DOHH2 (cell line): Measurements from ENCODE around the gene CAMTA1.

ENCODE experiments used
- H3F3A ChIP-seq: fragments of 200-600 bp; sonication (generic), shearing (Covaris generic); 2 replicates; pipeline ENCODE4 v1.6.0; 2016; ENCODE audit warnings: antibody characterized with exemption, mild to moderate bottlenecking; ENCODE audit not compliant: control insufficient read depth, insufficient read depth
- H3K27ac ChIP-seq: fragments of 200-600 bp; sonication (generic); 2 replicates; pipeline ENCODE4 v1.5.1; 2014; ENCODE audit warnings: low read depth, mild to moderate bottlenecking, low read length, moderate library complexity
- H3K27me3 ChIP-seq: fragments of 200-600 bp; sonication (generic); 2 replicates; pipeline ENCODE4 v1.6.1; 2014; ENCODE audit warnings: mild to moderate bottlenecking, low read length, mixed read lengths; ENCODE audit not compliant: control insufficient read depth
- H3K36me3 ChIP-seq: fragments of 200-600 bp; sonication (generic); 2 replicates; pipeline ENCODE4 v1.6.1; 2014; ENCODE audit warnings: mild to moderate bottlenecking, low read length, moderate library complexity, mixed read lengths; ENCODE audit not compliant: control insufficient read depth
- H3K4me1 ChIP-seq: fragments of 200-600 bp; sonication (generic); 2 replicates; pipeline ENCODE4 v1.6.1; 2014; ENCODE audit warnings: mild to moderate bottlenecking, low read length, mixed read lengths; ENCODE audit not compliant: control insufficient read depth
- H3K4me2 ChIP-seq: fragments of 200-600 bp; sonication (generic); 2 replicates; pipeline ENCODE4 v1.6.0; 2014; ENCODE audit warnings: mild to moderate bottlenecking, low read length, moderate library complexity
- H3K4me3 ChIP-seq: fragments of 200-600 bp; sonication (generic); 2 replicates; pipeline ENCODE4 v1.5.1; 2014; ENCODE audit warnings: mild to moderate bottlenecking, low read length, mixed read lengths
- H3K79me2 ChIP-seq: fragments of 200-600 bp; sonication (generic); 2 replicates; pipeline ENCODE4 v1.6.1; 2014; ENCODE audit warnings: mild to moderate bottlenecking, low read length, mixed read lengths; ENCODE audit not compliant: control insufficient read depth
- H3K9me2 ChIP-seq: fragments of 200-600 bp; sonication (generic); replicated peaks from 2 replicates; pipeline ENCODE4 v1.6.1; 2014; ENCODE audit warnings: mild to moderate bottlenecking, low read length, mixed read lengths; ENCODE audit not compliant: control insufficient read depth
- H3K9me3 ChIP-seq: fragments of 200-600 bp; sonication (generic); 2 replicates; pipeline ENCODE4 v1.6.1; 2014; ENCODE audit warnings: antibody characterized with exemption, low read length, mixed read lengths; ENCODE audit not compliant: control insufficient read depth, insufficient read depth
- H4K20me1 ChIP-seq: fragments of 200-600 bp; sonication (generic); 2 replicates; pipeline ENCODE4 v1.6.0; 2014; ENCODE audit warnings: low read depth, mild to moderate bottlenecking, antibody characterized with exemption, low read length, moderate library complexity; ENCODE audit not compliant: control insufficient read depth, insufficient read depth
- EZH2phosphoT487 ChIP-seq: fragments of 200-600 bp; sonication (generic); IDR thresholded peaks from 2 replicates; pipeline ENCODE4 v1.6.1; 2017; ENCODE audit warnings: borderline replicate concordance, mild to moderate bottlenecking, antibody characterized with exemption, low read length, moderate library complexity, mixed read lengths
- TF ChIP-seq, protein P1 (sequence below): fragments of 200-600 bp; sonication (generic); IDR thresholded peaks from one replicate; pipeline ENCODE4 v1.5.1; 2014; ENCODE audit warnings: antibody characterized with exemption, mild to moderate bottlenecking, low read depth, low read length; ENCODE audit not compliant: poor library complexity, severe bottlenecking

CAMTA1 gene

DNA sequence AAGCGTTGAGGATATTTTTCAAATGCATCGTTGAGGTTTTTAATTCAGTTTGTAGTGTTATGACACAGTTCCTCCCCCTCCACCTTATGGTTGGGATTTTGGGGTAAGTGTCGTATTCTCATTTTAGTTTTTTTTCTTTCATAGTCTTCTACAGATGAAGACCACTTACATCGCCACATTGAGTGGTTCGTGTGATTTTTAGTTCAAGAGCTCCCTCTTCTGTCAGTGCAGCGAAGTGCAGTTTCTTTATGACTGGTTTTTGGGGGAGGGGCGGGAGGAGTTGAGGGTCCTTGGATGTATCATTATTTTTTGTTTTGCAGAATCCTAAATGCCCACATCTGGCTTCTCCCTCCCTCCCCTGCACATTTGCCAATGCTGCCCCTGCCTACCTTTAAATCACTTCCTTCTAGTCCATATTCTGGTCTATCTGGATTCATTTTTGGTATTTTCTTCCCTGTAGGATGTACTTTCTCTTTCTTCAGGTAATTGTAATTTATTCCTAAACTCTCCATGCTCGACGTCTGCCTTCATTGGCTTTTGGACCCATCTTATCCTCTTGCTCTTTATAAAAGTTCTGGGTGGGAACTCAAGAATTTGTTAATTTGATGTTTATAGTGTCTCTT is 433.1 kb downstream of the CAMTA1 start:
- TF ChIP-seq, protein P1, sequence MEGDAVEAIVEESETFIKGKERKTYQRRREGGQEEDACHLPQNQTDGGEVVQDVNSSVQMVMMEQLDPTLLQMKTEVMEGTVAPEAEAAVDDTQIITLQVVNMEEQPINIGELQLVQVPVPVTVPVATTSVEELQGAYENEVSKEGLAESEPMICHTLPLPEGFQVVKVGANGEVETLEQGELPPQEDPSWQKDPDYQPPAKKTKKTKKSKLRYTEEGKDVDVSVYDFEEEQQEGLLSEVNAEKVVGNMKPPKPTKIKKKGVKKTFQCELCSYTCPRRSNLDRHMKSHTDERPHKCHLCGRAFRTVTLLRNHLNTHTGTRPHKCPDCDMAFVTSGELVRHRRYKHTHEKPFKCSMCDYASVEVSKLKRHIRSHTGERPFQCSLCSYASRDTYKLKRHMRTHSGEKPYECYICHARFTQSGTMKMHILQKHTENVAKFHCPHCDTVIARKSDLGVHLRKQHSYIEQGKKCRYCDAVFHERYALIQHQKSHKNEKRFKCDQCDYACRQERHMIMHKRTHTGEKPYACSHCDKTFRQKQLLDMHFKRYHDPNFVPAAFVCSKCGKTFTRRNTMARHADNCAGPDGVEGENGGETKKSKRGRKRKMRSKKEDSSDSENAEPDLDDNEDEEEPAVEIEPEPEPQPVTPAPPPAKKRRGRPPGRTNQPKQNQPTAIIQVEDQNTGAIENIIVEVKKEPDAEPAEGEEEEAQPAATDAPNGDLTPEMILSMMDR, result peak; percentile 86
- no peak for TF ChIP-seq EZH2phosphoT487
- H3K36me3 ChIP-seq, result no peaks in the 10 kb centered on the region
- H3K4me1 ChIP-seq, result no peaks in the 10 kb centered on the region
- no peak overlapping the region for H3K27ac ChIP-seq
- no peaks in the 10 kb centered on the region for H4K20me1 ChIP-seq
- no peaks in the 10 kb centered on the region for H3K27me3 ChIP-seq
- no peaks in the 10 kb centered on the region for H3F3A ChIP-seq
- H3K9me3 ChIP-seq, result no peaks in the 10 kb centered on the region
- H3K4me2 ChIP-seq, result no peak overlapping the region
- no peaks in the 10 kb centered on the region for H3K79me2 ChIP-seq
- H3K9me2 ChIP-seq, result no peaks in the 10 kb centered on the region
- H3K4me3 ChIP-seq, result no peak overlapping the region

GRCh38 chr1:7219031-7219430 is 433.8 kb downstream of the CAMTA1 start:
- Histone ChIP-seq H3K27me3 (no peaks in the 10 kb centered on the region), H3K9me3 (no peaks in the 10 kb centered on the region), H3K79me2 (no peaks in the 10 kb centered on the region), H3K4me3 (no peak overlapping the region), H3F3A (no peaks in the 10 kb centered on the region), H3K27ac (no peak overlapping the region), H3K9me2 (no peaks in the 10 kb centered on the region), H4K20me1 (no peaks in the 10 kb centered on the region), H3K4me1 (no peaks in the 10 kb centered on the region), H3K36me3 (no peaks in the 10 kb centered on the region), H3K4me2 (no peak overlapping the region)
- TF ChIP-seq EZH2phosphoT487, result no peak
- TF ChIP-seq, protein P1, result no peak

DNA sequence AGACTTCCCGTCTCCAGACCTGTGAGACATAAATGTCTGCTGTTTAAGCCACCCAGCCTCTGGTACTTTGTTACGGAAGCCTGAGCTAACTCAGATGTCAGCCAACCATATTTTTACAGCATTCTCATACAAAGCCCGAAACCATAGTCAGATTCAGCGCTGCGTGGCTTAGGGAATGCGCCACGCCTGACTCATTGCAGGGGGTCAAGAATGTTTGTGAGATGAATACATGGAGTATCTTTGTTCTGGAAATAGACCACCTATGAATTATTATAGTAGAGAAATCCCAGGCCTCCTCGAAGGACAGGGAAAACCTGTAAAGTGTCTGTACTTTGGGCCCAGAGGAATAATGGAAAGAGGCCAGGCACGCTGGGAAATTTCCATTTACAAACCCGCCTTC is 434.8 kb downstream of the CAMTA1 start:
- Histone ChIP-seq H3K36me3 (no peaks in the 10 kb centered on the region), H3K4me1 (no peaks in the 10 kb centered on the region), H3K79me2 (no peaks in the 10 kb centered on the region), H3K27me3 (no peaks in the 10 kb centered on the region), H4K20me1 (no peaks in the 10 kb centered on the region), H3F3A (no peaks in the 10 kb centered on the region), H3K4me3 (no peak overlapping the region), H3K9me2 (no peaks in the 10 kb centered on the region), H3K9me3 (no peaks in the 10 kb centered on the region), H3K27ac (no peak overlapping the region), H3K4me2 (no peak overlapping the region)
- TF ChIP-seq EZH2phosphoT487, result no peak
- TF ChIP-seq, protein P1, result no peak

DNA sequence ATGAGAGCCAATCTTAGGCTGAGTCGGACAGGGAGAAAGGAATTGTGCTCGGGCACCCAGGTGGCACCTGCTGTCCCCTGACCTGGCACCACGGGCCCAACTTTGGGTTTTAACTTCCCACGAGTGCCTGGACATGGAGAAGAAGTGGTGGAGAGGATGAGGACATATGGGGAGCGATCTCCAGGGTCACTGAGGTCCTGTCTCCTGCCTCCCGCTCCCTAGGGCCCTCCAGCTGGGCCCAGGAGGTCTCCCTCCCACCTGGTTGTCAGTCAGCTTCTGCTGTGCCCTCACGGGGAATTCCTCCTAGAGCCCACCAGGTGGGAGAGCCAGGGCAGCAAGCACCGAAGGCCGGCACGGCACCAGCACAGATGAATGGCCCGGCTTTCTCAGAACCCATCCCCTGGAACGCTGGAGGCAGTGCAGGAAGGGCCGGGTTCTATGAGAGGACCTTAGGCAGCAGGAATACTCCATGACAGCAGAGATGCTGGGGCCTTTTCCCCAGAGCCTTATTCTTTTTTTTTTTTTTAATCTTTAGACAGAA is 435.5 kb downstream of the CAMTA1 start:
- Histone ChIP-seq H3K36me3 (no peaks in the 10 kb centered on the region), H3K4me2 (no peak overlapping the region), H3K27ac (no peak overlapping the region), H3K4me3 (no peak overlapping the region), H3K79me2 (no peaks in the 10 kb centered on the region), H3K9me3 (no peaks in the 10 kb centered on the region), H3K4me1 (no peaks in the 10 kb centered on the region), H4K20me1 (no peaks in the 10 kb centered on the region), H3F3A (no peaks in the 10 kb centered on the region), H3K27me3 (no peaks in the 10 kb centered on the region), H3K9me2 (no peaks in the 10 kb centered on the region)
- no peak for TF ChIP-seq EZH2phosphoT487
- TF ChIP-seq, protein P1, result no peak
